Inflammatory macrophage treated with lipopolysaccharide for 1 hour (primary cell): ENCODE results near the gene CCDC187.

Source experiments
- DNase-seq, 2 donors: peaks; one replicate each; pipeline ENCODE4 v3.0.0-alpha.2; 2020 to 2022

Gene CCDC187

DNA sequence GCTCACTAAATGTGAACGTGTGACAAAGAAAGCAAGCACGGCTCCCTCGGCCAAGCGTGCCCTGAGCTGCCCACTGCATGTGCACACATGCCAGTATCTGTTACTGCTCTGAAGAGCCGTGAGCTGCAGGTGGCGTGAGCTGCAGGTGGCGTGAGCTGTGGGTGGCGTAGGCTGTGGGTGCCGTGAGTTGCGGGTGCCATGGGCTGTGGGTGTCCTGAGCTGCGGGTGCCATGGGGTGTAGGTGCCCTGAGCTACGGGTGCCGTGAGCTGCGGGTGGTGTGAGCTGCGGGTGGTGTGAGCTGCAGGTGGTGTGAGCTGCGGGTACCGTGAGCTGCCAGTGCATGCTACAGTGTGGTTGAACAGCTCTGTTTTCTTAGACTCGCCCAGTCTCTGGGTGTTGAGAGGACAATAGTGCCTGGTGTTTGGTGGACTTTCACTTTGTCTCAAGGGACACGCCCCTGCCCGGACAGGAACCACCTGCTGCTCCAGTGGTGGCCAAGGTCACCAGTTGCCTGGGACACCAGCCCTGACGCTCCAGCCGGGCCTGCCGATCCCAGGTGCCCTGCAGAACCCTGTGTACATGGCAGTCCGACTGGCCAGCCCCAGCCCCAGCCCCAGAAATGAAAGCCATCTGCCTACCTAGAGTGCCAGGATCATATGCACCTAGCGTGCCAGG is 6.7 kb downstream of the CCDC187 start:
- no peak for DNase-seq

DNA sequence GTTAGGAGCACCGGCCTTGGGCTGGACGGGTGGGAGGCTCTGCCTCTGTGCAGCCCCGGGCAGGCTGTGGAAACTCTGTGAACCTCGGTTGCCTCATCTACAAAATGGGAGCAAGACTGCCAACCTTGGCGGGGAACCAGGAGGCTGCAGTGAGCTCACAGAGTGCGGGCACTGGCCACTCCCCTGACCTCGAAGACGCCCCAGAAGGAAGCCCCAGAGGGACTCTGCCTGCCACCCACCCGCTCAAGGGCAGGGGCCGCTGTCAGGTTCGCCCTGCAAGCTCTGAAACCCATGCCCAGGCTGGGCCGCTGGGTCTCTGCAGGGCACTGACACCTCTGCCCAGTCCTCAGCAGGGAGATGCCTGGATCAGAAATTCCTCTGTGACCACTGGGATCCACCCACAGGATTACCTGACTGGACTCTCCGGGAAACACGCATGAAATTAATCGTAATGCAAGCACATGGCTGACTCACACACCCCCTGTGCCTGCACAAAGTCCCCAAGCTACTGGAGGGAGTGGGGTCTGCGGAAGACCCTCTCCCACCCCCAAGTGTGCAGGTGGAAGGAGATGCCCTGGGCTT is 7.4 kb downstream of the CCDC187 start:
- no peak for DNase-seq

DNA sequence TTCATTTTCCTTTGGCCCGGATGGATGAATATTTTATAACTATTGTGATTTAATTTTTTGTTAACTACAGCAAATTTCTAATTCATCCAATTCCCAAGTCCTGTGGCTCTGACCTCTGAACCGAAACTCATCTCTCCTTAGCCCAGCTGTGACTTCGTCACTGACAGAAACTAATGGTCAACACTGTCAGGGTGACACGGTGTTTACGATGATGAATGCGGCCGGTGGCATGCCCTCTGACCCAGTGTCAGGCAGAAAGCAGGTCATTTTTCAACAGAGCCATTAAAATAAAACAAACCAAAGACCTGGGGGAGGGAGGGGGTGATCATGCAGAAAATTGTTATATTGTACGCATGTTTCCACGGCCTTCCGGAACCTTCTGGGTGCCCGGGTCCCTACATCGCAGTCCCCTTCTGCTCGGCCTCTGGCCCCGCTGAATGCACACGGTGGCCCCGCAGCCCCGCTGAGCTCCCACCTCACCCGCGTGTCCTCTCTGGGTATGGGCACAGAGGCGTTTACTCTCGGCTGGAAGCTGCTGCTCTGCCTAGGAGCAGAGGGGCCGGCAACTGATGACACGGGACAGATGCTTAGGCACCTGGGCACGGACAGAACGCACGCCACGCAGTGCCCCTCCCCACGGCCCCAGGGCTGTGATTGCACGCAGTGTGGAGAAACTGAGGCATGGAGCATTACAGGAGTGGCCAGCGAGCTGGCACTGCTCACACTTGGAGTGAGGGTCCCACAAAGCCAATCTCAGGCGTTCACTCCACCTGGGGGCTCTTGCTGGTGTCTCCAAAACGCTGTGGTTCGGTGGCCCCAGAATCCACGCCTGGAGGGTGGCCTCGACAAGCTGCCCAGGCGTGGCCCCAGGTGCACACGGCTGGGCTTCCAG is 8.1 kb downstream of the CCDC187 start:
- DNase-seq, result no peak

DNA sequence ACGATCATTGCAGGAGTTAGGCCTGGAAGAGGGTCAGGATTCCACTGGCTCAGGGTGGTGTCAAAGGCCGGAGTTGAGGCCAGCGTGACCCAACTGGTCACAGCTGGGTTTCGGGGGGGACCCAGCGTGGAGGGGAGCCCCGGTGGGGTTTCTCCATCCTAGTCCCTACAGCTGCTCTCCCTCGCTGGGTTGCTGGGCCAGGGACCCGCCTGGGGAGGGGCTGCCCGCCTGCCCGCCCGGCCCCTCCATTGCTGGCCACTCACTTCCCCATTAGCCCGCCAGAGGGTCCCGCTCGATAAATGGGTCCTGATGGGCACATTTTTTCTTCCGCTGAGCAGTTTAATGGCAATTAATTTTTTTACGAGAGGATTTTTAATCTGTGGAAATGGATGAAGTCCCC is 8.8 kb downstream of the CCDC187 start:
- no peak for DNase-seq

DNA sequence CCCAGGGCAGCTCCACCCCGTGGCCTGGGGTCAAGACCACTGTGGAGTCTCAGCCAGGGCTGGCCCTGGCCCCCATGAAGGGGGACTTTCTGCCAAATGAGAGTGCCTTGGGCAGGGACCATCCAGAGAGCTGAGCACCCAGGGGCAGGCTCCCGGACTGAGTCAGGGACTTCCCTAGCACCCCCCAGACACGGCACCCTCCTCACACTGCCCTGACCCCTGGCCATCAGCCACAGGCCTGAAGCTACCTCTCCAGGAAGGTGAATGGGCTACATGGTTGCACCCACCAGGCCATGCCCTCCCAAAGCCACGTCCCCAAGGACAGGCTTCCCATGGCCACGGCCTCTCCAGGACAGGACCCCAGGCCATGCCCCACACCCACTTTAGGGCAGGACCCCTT is 9.5 kb downstream of the CCDC187 start:
- no peak for DNase-seq

DNA sequence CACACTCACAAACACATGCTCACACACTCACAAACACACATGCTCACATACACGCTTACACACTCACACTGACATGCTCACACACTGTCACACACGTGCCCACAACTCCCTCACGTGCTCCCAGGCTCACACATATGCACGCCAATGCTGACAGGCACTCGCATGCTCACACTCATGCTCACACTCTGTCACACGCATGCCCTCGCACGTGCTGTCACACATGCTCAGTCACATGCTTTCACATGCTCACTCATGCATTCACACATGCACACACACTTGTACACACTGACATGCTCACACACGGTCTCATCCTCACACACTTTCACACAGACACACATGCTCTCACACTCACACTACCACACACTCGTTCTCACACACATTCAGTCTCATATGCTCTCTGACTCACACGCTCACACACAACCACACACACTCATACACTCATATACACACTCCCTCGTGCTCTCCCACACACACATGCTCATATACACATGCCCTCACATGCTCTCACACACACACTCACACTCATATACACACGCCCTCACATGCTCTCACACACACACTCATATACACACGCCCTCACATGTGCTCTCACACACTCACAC is 10.3 kb downstream of the CCDC187 start:
- DNase-seq, result no peak

DNA sequence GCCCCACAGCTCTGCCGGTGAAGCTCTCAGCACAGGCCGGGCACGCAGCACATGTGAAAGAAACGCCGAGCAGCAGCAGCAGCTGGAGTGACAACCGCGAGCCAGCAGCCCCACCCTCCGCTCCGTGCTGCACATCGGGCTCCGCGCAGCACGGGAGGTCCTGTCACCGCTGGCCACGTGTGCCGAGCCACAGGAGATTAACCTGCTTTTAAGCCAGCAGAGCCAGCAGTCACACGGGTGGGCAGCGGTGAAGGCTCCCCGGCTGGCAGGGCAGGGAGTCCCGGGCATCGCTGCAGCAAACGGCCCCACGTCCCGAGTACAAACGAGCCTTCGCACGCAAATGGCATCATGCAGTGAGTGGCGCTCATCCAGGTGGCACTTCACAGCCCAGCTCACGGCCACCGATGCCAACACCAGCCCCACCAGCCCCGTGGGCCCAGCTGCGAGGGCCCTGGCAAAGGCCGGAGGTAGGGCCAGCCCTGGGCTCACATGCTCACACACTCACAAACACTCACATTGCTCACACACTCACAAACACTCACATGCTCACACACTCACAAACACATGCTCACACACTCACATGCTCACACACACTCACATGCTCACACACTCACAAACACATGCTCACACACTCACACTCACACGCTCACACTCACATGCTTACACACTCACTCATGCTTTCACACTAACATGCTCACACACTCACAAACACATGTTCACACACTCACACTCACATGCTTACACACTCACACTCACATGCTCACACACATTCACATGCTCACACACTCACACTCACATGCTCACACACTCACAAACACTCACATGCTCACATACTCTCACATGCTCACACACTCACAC is 11.1 kb downstream of the CCDC187 start:
- DNase-seq, result no peak

DNA sequence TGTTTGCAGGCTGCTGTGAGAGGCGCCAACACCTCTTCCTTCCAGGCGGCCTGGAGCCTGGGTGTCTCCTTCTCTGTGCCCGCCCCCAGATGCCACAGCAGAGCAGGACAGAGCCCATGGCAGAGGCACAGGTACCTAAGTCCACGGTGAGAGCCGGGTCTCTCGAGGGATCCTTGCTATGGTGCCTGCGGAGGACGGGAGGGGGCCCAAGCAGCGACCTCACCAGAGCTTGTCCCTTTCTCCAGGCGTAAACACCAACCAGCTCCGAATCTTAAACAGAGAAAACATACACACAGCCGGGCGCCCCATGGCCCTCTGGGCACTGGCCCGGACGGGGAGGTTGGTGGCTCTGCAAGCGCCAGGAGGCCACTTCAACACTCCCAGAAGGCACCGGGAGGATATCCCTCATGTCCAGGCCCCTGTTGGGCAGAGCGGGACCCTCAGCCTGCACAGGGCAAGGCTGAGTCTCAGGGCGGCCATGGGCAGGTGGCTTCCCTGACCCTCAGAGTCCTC is 11.8 kb downstream of the CCDC187 start:
- DNase-seq, result no peak

DNA sequence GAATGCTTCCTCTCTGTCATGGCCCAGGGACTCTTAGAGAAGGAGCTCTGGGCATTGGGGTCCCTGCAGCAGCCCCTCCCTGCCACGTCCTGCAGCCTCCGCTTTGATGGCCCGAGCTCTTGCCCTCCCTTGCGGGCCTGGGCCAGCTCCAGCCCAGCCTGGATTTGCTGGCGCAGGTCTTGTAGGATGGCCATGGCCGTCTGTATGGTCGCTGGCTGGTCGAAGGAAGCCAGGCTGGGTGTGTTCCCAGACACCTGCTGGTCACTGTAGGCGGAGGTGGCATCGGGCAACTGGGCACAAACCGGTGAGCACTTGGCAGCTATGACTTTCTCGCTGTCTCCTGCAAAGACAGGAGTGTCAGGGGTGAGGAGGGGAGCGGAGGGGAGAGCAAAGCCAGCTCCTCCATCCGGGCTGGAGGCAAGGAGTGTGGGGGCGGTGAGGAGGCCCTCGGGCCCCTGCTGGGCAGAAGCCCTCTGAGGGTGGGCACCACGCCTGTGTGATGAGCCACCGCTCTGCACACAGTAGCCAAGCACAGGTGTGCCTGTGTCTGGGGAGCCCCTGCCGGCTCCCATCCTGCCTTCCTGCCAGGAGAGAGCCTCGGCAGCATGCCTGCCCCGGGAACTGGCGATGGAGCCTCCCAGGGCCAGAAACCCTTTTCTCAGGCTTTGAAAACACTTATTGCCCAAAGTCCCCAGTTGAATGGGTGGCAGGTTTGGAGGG is 12.4 kb downstream of the CCDC187 start:
- no peak for DNase-seq

DNA sequence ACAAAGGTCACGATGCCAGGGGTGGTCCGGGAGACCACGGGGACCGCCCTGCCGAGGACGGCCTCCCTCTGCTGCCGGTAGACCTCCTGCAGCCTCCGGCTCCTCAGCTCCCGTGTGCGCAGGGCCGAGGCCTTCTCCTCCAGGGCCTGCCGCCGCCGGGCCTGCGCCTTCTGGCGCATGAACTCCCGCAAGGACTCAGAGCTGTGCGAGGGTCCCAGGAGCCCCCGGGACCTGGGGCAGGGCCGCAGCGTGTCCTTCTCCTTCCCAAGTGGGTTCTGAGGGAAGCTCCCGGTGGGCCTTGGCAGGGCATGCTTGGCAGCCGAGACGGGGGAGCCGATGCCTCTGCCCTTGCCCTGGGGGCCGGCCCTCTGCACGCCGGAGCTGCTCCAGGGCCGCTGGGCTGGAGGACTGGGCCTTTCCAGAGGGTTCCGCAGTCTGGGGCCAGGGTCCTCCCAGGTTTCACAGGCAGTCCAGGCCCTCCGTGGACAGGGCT is 13.3 kb downstream of the CCDC187 start:
- DNase-seq, result no peak

DNA sequence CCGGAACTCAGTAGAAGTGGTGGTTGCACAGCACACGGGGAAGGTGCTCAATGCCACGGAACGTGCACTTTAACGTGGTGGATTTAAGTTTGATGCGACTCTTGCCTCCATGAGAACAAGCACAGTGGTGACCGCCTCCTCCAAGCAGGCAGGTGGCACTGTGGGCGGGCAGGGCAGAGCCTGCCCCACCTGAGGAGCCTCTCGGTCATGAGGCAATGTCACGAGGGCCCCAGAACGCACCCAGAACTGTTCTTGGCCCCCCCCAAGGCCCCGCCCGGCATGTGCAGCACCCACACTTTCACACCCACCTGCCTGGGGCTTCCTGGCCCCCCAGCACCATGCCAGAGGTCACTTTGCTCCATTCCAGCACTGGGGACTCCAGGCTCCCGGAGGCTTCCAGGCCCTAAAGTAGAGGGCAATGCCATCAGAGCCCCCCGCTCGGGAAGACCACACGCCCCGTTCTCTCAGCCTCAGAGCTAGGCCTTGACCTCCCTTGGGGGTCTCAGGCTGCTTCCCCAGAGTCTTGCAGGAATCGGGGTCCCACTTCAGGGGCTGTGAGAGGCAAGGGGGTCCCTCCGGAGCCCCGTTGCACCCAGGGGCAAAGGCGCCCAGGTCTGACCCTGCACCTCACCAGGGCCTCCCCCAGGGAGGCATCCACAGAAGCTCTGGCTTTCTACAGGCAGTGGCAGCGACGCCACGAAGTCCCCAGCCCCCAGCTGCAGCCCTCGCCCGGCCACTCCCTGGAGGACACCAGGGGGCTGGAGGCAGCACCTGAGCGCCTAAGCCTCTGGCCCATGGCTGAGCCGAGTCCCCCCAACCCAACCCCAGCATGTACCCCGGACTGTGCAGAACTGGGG is 14.0 kb downstream of the CCDC187 start:
- DNase-seq, result no peak

DNA sequence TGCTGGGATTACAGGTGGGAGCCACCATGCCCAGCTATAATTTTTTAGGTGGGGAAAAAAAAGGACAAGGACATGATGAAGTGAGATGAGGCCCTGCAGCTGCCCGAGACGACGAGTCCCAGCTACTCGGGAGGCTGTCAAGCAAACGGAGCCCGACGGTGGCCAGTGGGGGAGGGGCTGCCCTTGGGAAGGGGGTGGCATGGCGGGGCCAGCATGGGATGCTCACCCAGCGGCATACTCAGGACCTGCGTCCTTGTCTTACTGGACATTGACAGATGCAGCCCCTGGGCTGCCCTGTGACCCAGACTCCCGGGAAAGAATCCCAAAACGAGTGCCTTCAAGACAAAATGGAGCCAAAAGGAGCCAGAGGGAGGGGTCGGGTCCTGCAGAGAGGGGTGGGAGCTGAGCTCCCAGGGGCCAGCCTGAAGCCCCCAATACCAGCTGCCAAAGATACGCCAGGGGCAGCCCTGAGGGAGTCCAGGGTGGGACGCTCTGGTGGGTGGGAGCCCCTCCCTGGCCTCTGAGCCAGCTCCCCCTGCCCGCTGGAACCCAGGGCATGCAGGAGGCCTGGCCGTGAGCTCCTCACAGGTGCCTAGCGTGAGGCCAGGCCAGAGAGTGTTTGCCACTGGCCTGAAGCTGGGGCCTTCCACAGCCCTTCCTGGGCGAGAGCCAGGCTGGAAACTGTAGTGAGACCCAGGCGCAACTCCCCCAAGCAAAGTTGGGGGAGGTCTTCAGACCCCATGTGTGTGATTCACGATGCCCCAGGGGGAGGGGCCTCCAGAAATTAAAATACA is 15.7 kb downstream of the CCDC187 start:
- DNase-seq, result no peak

DNA sequence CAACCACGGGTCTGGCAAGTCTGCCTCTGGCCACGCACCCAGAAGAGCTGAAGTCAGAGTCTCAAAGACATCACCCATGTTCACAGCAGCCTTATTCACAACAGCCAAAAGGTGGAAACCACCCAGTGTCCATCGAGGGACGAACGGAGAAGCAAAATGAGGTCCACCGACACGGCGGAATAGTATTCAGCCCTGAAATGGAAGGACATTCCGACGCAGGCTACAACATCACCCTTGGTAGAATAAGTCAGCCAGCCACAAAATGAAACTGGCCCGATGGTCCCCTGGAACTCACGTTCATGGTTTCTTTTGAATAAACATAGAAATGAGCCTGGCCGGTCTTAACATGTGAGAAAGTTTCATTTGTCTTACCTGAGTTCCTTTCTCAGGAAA is 16.9 kb downstream of the CCDC187 start:
- DNase-seq, result no peak

DNA sequence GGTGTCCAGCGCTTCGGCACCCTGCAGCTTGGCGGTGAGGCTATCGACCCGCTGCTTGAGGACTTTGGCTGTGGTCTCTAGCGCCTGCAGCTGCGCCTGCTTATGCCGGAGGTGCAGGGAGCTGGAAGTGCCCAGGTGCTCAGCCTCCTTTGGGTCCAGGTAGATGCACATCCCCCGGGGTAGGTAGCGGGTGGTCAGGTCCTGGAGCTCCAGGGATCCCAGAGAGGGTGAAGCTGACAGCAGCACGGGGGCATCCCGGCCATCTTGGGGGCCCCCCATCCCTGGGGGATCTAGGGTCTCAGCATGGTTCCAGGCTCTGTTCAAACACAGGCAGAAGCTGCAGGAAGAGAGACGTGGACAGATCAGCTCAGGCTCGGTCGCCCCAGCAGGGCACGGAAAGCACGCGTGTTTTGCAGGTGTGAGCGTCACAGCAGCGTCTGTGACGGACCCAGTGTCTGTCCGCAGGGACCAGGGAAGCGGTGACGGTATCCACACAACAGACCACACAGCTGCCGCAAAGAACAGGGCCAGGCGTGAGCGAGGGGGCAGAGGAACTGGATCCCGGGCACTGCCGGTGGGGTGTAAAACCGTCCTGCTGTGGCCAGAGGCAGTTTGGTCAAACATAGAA is 17.4 kb downstream of the CCDC187 start:
- DNase-seq, result no peak

DNA sequence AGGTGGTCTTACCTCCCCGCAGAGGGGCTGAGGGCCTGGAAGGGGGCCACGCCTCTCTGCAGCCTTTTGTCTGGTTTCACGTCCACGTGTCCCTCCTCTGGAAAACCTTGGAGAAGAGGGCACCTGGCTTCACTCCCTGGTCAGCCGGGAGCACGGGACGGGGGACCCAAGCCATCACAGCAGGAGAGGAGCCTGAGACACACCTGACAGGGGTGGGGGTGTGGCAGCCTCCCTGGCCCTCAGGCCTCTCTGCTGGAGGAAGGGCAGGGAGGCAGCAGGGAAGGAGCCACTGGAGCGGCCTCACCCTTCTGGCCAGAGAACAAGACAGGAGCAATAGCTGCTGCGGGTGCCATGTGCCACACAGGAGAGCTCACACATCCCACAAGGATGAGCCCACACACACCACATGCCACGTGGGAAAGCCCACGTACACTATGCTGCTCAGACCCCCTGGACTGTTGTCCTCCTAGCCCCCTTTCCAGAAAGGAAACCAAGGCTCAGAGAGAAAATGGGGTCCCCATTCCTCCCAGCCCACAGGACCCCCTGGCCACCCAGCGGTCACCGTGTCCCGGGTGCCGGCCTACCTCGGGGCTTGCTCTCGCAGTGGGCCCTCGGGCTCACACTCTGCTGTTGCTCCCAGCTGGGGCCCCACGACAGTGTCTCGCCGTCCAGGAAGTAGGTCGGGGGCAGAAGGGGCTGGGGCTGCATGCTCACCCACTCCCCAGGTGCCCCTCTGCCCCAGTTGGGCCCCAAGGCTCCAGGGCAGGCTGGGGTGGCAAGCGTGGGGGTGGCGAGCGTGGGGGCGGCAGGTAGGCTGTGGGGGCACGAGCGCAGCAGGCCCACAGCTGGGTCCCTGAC is 18.2 kb downstream of the CCDC187 start:
- DNase-seq, result no peak

DNA sequence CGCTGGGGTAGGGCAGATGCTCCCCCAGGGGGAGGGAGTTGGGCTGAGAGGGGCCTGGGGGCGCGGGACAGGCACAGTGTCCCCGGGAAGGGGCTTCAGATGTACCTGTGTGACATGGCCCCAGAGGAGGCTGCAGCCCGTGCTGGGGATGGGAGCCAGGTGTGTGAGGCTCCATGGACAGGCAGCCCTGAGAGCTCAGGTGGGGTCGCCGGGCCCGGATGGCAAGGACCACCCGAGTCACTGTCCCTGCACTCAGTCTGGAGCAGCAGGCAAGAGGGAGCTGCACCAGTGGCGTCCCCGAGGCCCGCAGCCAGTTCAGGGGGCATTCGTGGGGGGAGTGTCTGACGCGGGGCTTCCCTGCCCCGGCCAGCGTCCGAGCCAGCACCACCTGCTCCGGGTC is 18.9 kb downstream of the CCDC187 start:
- no peak for DNase-seq

DNA sequence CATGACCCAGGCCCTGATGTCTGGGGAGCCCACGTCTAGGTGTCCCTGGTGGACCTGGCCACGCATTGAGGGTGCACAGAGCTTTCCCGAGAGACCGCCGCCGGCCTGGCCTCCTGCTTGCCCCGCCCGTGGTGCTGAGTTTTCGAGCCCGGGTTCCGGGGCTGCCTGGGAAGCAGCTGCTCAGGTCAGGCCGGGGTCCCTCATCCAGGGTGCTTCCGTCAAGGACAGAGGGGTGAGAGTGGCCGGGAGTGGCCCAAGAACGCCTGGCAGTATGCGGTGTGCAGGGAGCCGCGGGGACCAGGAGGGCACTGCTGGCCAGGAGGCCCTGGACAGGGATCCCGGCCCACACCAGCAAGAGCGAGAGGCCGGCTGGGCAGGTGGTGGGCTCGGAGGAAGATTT is 19.6 kb downstream of the CCDC187 start:
- no peak for DNase-seq
